ENCODE measurements around the gene RALGPS1.

RALGPS1 gene

DNA sequence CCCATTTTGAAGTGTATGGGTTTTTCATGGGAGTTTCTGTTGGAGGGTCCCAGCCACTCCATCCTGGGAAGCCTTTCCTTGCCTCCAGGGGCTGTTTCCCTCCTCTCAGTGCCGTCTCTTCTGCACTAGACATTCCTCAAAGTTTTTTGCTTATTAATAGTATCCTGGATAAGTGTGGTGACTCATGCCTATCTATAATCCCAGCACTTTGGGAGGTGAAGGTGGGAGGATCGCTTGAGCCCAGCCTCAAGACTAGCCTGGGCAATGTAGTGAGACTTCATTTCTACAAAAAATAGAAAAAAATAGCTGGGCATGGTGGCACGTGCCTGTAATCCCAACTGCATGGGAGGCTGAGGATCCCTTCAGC, 43.1 kb downstream of the RALGPS1 start:
- no peaks in the 10 kb centered on the region for H4K20me1 ChIP-seq (ENCODE audit: insufficient read depth, low read length)
- no peak for TF ChIP-seq EZH2phosphoT487 (IDR thresholded peaks at IDR 0.05; ENCODE audit: low read depth)
- TF ChIP-seq, protein P1, sequence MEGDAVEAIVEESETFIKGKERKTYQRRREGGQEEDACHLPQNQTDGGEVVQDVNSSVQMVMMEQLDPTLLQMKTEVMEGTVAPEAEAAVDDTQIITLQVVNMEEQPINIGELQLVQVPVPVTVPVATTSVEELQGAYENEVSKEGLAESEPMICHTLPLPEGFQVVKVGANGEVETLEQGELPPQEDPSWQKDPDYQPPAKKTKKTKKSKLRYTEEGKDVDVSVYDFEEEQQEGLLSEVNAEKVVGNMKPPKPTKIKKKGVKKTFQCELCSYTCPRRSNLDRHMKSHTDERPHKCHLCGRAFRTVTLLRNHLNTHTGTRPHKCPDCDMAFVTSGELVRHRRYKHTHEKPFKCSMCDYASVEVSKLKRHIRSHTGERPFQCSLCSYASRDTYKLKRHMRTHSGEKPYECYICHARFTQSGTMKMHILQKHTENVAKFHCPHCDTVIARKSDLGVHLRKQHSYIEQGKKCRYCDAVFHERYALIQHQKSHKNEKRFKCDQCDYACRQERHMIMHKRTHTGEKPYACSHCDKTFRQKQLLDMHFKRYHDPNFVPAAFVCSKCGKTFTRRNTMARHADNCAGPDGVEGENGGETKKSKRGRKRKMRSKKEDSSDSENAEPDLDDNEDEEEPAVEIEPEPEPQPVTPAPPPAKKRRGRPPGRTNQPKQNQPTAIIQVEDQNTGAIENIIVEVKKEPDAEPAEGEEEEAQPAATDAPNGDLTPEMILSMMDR (IDR thresholded peaks at IDR 0.05; ENCODE audit: low read depth, low read length): no peak
- no peak overlapping the region for H3K4me3 ChIP-seq (ENCODE audit: low read length)
- H3K36me3 ChIP-seq (replicated peaks; ENCODE audit: low read depth, low read length): no peaks in the 10 kb centered on the region
- no peaks in the 10 kb centered on the region for H3K27me3 ChIP-seq (ENCODE audit: low read depth, low read length)
- no peaks in the 10 kb centered on the region for H3K4me1 ChIP-seq (ENCODE audit: low read length)
- H3K79me2 ChIP-seq (ENCODE audit: low read length): no peaks in the 10 kb centered on the region
- no peak overlapping the region for H2AFZ ChIP-seq (ENCODE audit: low read depth, low read length)
- no peak overlapping the region for H3K27ac ChIP-seq (ENCODE audit: low read length)
- no peak overlapping the region for H3K9ac ChIP-seq (ENCODE audit: low read length)
- H3K9me3 ChIP-seq (ENCODE audit: insufficient read depth, low read length): no peaks in the 10 kb centered on the region
- H3K4me2 ChIP-seq (ENCODE audit: low read length): no peak overlapping the region

DNA sequence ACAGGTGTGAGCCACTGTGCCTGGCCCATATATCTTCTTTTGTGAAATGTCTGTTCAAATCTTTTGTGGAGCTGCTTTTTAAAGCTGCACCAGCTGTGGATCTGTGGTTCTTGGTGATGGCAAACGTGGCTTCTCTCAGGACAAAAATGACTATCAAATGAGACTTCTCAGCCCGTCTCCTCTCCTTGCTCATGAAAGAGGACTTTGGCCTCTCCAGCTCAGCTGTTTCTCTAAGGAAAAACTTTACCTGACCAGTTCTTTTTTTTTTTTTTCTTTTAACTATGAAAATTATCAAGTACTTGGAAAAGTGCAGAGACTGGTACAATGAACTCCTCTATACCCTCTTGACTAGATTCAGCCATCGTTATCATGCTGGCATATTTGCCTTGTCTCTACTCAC, 44.8 kb downstream of the RALGPS1 start:
- H4K20me1 ChIP-seq (ENCODE audit: insufficient read depth, low read length): no peaks in the 10 kb centered on the region
- no peak overlapping the region for H2AFZ ChIP-seq (ENCODE audit: low read depth, low read length)
- H3K79me2 ChIP-seq (ENCODE audit: low read length): no peaks in the 10 kb centered on the region
- H3K9me3 ChIP-seq (ENCODE audit: insufficient read depth, low read length): no peaks in the 10 kb centered on the region
- H3K27ac ChIP-seq (ENCODE audit: low read length): no peak overlapping the region
- no peak overlapping the region for H3K4me3 ChIP-seq (ENCODE audit: low read length)
- no peak overlapping the region for H3K4me2 ChIP-seq (ENCODE audit: low read length)
- H3K27me3 ChIP-seq (ENCODE audit: low read depth, low read length): no peaks in the 10 kb centered on the region
- H3K9ac ChIP-seq (ENCODE audit: low read length): no peak overlapping the region
- H3K4me1 ChIP-seq (ENCODE audit: low read length): no peaks in the 10 kb centered on the region
- no peaks in the 10 kb centered on the region for H3K36me3 ChIP-seq (replicated peaks; ENCODE audit: low read depth, low read length)
- TF ChIP-seq EZH2phosphoT487 (IDR thresholded peaks at IDR 0.05; ENCODE audit: low read depth): no peak
- TF ChIP-seq, protein P1 (IDR thresholded peaks at IDR 0.05; ENCODE audit: low read depth, low read length): no peak

DNA sequence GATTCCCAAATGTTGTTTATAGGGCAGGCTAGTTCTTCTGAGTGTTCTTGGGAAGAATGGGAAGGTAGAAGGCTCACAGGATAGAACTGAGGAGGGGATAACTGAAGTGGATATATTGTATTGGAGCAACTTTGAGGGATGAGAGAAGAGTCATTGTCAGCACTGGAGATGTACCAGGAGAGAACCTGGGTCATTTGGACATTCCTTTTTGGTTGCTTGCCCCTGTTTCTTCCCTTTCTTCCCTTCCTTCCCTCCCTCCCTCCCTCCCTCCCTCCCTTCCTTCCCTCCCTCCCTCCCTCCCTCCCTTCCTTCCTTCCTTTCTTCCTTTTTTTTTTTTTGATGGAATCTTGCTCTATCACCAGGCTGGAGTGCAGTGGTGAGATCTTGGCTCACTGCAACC, 45.3 kb downstream of the RALGPS1 start:
- Histone ChIP-seq H3K27ac (ENCODE audit: low read length) (no peak overlapping the region), H3K9me3 (ENCODE audit: insufficient read depth, low read length) (no peaks in the 10 kb centered on the region), H4K20me1 (ENCODE audit: insufficient read depth, low read length) (no peaks in the 10 kb centered on the region), H3K4me3 (ENCODE audit: low read length) (no peak overlapping the region), H3K4me1 (ENCODE audit: low read length) (no peaks in the 10 kb centered on the region), H3K4me2 (ENCODE audit: low read length) (no peak overlapping the region), H3K9ac (ENCODE audit: low read length) (no peak overlapping the region), H3K36me3 (replicated peaks; ENCODE audit: low read depth, low read length) (no peaks in the 10 kb centered on the region), H3K79me2 (ENCODE audit: low read length) (no peaks in the 10 kb centered on the region), H3K27me3 (ENCODE audit: low read depth, low read length) (no peaks in the 10 kb centered on the region), H2AFZ (ENCODE audit: low read depth, low read length) (no peak overlapping the region)
- no peak for TF ChIP-seq EZH2phosphoT487 (IDR thresholded peaks at IDR 0.05; ENCODE audit: low read depth)
- TF ChIP-seq, protein P1 (IDR thresholded peaks at IDR 0.05; ENCODE audit: low read depth, low read length): no peak

DNA sequence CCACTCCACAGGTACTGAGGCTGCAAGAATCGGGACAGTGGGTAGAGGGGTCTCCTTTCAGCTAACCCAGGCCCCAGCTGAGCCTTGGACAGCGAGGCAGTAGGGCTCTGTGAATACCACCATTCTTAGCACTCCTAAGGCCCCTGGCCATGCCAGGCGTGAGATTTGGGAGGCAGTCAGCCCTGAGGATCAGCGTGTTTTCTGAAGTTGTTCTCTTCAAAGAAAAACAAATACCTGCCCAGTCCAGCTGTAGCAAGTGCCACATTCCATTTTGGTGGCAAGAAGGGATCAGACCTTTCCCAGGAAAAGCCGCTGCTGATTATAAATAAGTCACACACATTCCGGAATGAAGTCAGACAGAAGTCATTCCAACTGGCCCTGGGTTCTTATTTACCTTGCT, 47.8 kb downstream of the RALGPS1 start:
- H4K20me1 ChIP-seq (ENCODE audit: insufficient read depth, low read length): no peaks in the 10 kb centered on the region
- no peaks in the 10 kb centered on the region for H3K9me3 ChIP-seq (ENCODE audit: insufficient read depth, low read length)
- H3K4me3 ChIP-seq (ENCODE audit: low read length): no peak overlapping the region
- H3K79me2 ChIP-seq (ENCODE audit: low read length): no peaks in the 10 kb centered on the region
- no peak for TF ChIP-seq EZH2phosphoT487 (IDR thresholded peaks at IDR 0.05; ENCODE audit: low read depth)
- TF ChIP-seq, protein P1 (IDR thresholded peaks at IDR 0.05; ENCODE audit: low read depth, low read length): no peak
- no peak overlapping the region for H3K4me2 ChIP-seq (ENCODE audit: low read length)
- no peak overlapping the region for H3K9ac ChIP-seq (ENCODE audit: low read length)
- no peaks in the 10 kb centered on the region for H3K36me3 ChIP-seq (replicated peaks; ENCODE audit: low read depth, low read length)
- no peaks in the 10 kb centered on the region for H3K27me3 ChIP-seq (ENCODE audit: low read depth, low read length)
- H3K4me1 ChIP-seq (ENCODE audit: low read length): no peaks in the 10 kb centered on the region
- H2AFZ ChIP-seq (ENCODE audit: low read depth, low read length): no peak overlapping the region
- no peak overlapping the region for H3K27ac ChIP-seq (ENCODE audit: low read length)

Measured in OCI-LY3 (cell line).